Measurements from ENCODE around the gene RHOBTB3. TPM values are rescaled to one million over a fixed set of nuclear protein-coding genes. Genes with fewer than 3 reads are reported as not detected.
"Not testable (repeated sequence)": the region's sequence is repeated elsewhere in the genome, so short reads cannot be mapped to it uniquely, and the experiment has no call there.

RHOBTB3 gene
- total RNA-seq, 2 experiments from 2014 or later: 0.06 to 0.61 TPM

- H3K27ac Mint-ChIP-seq; H3K9me3 Mint-ChIP-seq; H3K4me1 Mint-ChIP-seq; H3K36me3 Mint-ChIP-seq; H3K27me3 Mint-ChIP-seq; POLR2A ChIA-PET; DNase-seq; ATAC-seq (ENCODE audit: low read depth); H3K4me3 Mint-ChIP-seq: not testable (repeated sequence)
Observed at GRCh38 chr5:95707534-95708188, 23.5 kb upstream of the RHOBTB3 start.

- no peaks in the 10 kb centered on the region for H3K9me3 Mint-ChIP-seq
- POLR2A ChIA-PET: no interaction called here
- DNase-seq: no peak
Observed at GRCh38 chr5:95708876-95709275, 22.3 kb upstream of the RHOBTB3 start.

GRCh38 chr5:95709967-95710650, 21.0 kb upstream of the RHOBTB3 start:
- Mint-ChIP-seq H3K4me3 (no peak overlapping the region), H3K27me3 (peaks cover 4% of the 10 kb centered on the region), H3K36me3 (peaks cover 4% of the 10 kb centered on the region), H3K9me3 (peaks cover 2% of the 10 kb centered on the region), H3K4me1 (no peaks in the 10 kb centered on the region), H3K27ac (no peak overlapping the region)
- DNase-seq (no peak), ATAC-seq (ENCODE audit: low read depth) (no peak)
- POLR2A ChIA-PET: no interaction called here

More at GRCh38 chr5:95708876-95709275, 22.3 kb upstream of the RHOBTB3 start:
- no peaks in the 10 kb centered on the region for H3K27me3 Mint-ChIP-seq
- no peak overlapping the region for H3K27ac Mint-ChIP-seq
- H3K4me1 Mint-ChIP-seq: no peaks in the 10 kb centered on the region
- no peaks in the 10 kb centered on the region for H3K36me3 Mint-ChIP-seq
- no peak for ATAC-seq (ENCODE audit: low read depth)
- H3K4me3 Mint-ChIP-seq: no peak overlapping the region

- DNase-seq; ATAC-seq (ENCODE audit: low read depth); POLR2A ChIA-PET; H3K27ac Mint-ChIP-seq; H3K4me1 Mint-ChIP-seq; H3K4me3 Mint-ChIP-seq; H3K9me3 Mint-ChIP-seq; H3K36me3 Mint-ChIP-seq; H3K27me3 Mint-ChIP-seq: not testable (repeated sequence)
Observed at GRCh38 chr5:95710651-95711500, 20.3 kb upstream of the RHOBTB3 start.

GRCh38 chr5:95711501-95712346, 19.4 kb upstream of the RHOBTB3 start:
- Mint-ChIP-seq H3K27ac (no peak overlapping the region), H3K36me3 (peaks cover 4% of the 10 kb centered on the region), H3K4me3 (no peak overlapping the region), H3K4me1 (peaks cover 5% of the 10 kb centered on the region), H3K9me3 (peaks cover 2% of the 10 kb centered on the region), H3K27me3 (peaks cover 4% of the 10 kb centered on the region)
- POLR2A ChIA-PET: no interaction called here
- ATAC-seq (ENCODE audit: low read depth): no peak
- no peak for DNase-seq

- POLR2A ChIA-PET: no interaction called here
- H3K27me3 Mint-ChIP-seq: peaks cover 4% of the 10 kb centered on the region
- peaks cover 2% of the 10 kb centered on the region for H3K9me3 Mint-ChIP-seq
- ATAC-seq (ENCODE audit: low read depth) (no peak), DNase-seq (no peak)
- H3K36me3 Mint-ChIP-seq: peaks cover 4% of the 10 kb centered on the region
- H3K27ac Mint-ChIP-seq: no peak overlapping the region
- H3K4me3 Mint-ChIP-seq: no peak overlapping the region
- H3K4me1 Mint-ChIP-seq: peaks cover 5% of the 10 kb centered on the region
Observed at GRCh38 chr5:95712347-95712958, 18.7 kb upstream of the RHOBTB3 start.

- POLR2A ChIA-PET; H3K4me3 Mint-ChIP-seq; DNase-seq; H3K27me3 Mint-ChIP-seq; H3K4me1 Mint-ChIP-seq; H3K27ac Mint-ChIP-seq; H3K9me3 Mint-ChIP-seq; ATAC-seq (ENCODE audit: low read depth); H3K36me3 Mint-ChIP-seq: not testable (repeated sequence)
Observed at GRCh38 chr5:95713246-95713645, 17.9 kb upstream of the RHOBTB3 start.

- no peak for DNase-seq
- H3K27ac Mint-ChIP-seq: no peak overlapping the region
- POLR2A ChIA-PET: no interaction called here
- H3K36me3 Mint-ChIP-seq: peaks cover 4% of the 10 kb centered on the region
- H3K4me1 Mint-ChIP-seq: peaks cover 5% of the 10 kb centered on the region
- H3K9me3 Mint-ChIP-seq: peaks cover 2% of the 10 kb centered on the region
- H3K27me3 Mint-ChIP-seq: peaks cover 4% of the 10 kb centered on the region
- ATAC-seq (ENCODE audit: low read depth): no peak
- no peak overlapping the region for H3K4me3 Mint-ChIP-seq
Observed at GRCh38 chr5:95713960-95714710, 17.0 kb upstream of the RHOBTB3 start.

- POLR2A ChIA-PET: no interaction called here
- Mint-ChIP-seq H3K36me3 (peaks cover 4% of the 10 kb centered on the region), H3K4me1 (peaks cover 5% of the 10 kb centered on the region), H3K27ac (no peak overlapping the region), H3K4me3 (no peak overlapping the region), H3K27me3 (peaks cover 4% of the 10 kb centered on the region), H3K9me3 (peaks cover 2% of the 10 kb centered on the region)
- no peak for DNase-seq
- no peak for ATAC-seq (ENCODE audit: low read depth)
Observed at GRCh38 chr5:95715799-95716461, 15.2 kb upstream of the RHOBTB3 start.

GRCh38 chr5:95717439-95717838, 13.7 kb upstream of the RHOBTB3 start:
- H3K27me3 Mint-ChIP-seq: peaks cover 4% of the 10 kb centered on the region
- no peak overlapping the region for H3K27ac Mint-ChIP-seq
- DNase-seq: no peak
- peaks cover 5% of the 10 kb centered on the region for H3K4me1 Mint-ChIP-seq
- peaks cover 4% of the 10 kb centered on the region for H3K36me3 Mint-ChIP-seq
- POLR2A ChIA-PET: interaction anchor here (0.6 kb wide), 1 partner anchor 34 kb away, joined by 4 read pairs; no protein-coding TSS in a partner anchor
- no peak for ATAC-seq (ENCODE audit: low read depth)
- no peak overlapping the region for H3K4me3 Mint-ChIP-seq
- peaks cover 2% of the 10 kb centered on the region for H3K9me3 Mint-ChIP-seq

- Mint-ChIP-seq H3K27ac (no peak overlapping the region), H3K9me3 (peaks cover 2% of the 10 kb centered on the region), H3K4me1 (peaks cover 5% of the 10 kb centered on the region), H3K27me3 (peaks cover 4% of the 10 kb centered on the region), H3K4me3 (no peak overlapping the region), H3K36me3 (peaks cover 4% of the 10 kb centered on the region)
- POLR2A ChIA-PET: no interaction called here
- no peak for DNase-seq
- ATAC-seq (ENCODE audit: low read depth): peak; percentile 84
Observed at GRCh38 chr5:95718203-95718602, 12.9 kb upstream of the RHOBTB3 start.

GRCh38 chr5:95718738-95719137, 12.4 kb upstream of the RHOBTB3 start:
- DNase-seq (no peak), ATAC-seq (ENCODE audit: low read depth) (no peak)
- Mint-ChIP-seq H3K36me3 (peaks cover 4% of the 10 kb centered on the region), H3K4me3 (no peak overlapping the region), H3K27ac (no peak overlapping the region), H3K4me1 (peaks cover 8% of the 10 kb centered on the region), H3K9me3 (peaks cover 2% of the 10 kb centered on the region), H3K27me3 (peaks cover 4% of the 10 kb centered on the region)
- POLR2A ChIA-PET: no interaction called here
